HG03571 (cell line): ENCODE measurements around the gene SLC2A4RG.

Experiments used
- ATAC-seq: cut with Tn5 transposase; IDR thresholded peaks from one replicate; pipeline ENCODE4 v1.9.1; 2021; ENCODE audit not compliant: unreplicated experiment

SLC2A4RG gene

GRCh38 chr20:63739130-63740069, at the start of gene SLC2A4RG:
Gene SLC2A4RG, plus strand, starts transcription at chr20:63739776. Its CDS starts 137 bp downstream, at chr20:63739913.
- ATAC-seq: no peak

- ATAC-seq: no peak
Observed at GRCh38 chr20:63690003-63690897, 49.3 kb upstream of the SLC2A4RG start.

GRCh38 chr20:63690898-63691710, 48.5 kb upstream of the SLC2A4RG start:
- no peak for ATAC-seq

GRCh38 chr20:63691711-63692435, 47.7 kb upstream of the SLC2A4RG start:
- no peak for ATAC-seq

- no peak for ATAC-seq
Observed at GRCh38 chr20:63692436-63693082, 47.0 kb upstream of the SLC2A4RG start.

GRCh38 chr20:63693083-63693732, 46.4 kb upstream of the SLC2A4RG start:
- no peak for ATAC-seq

GRCh38 chr20:63693733-63694583, 45.6 kb upstream of the SLC2A4RG start:
- ATAC-seq: no peak

- ATAC-seq: no peak
Observed at GRCh38 chr20:63694584-63695423, 44.8 kb upstream of the SLC2A4RG start.

- ATAC-seq: no peak
Observed at GRCh38 chr20:63695424-63696305, 43.9 kb upstream of the SLC2A4RG start.

- ATAC-seq: no peak
Observed at GRCh38 chr20:63696306-63696627, 43.3 kb upstream of the SLC2A4RG start.

- ATAC-seq: no peak
Observed at GRCh38 chr20:63696628-63697356, 42.8 kb upstream of the SLC2A4RG start, which contains the start of gene TNFRSF6B. Gene TNFRSF6B, plus strand, starts transcription at chr20:63696652. Its CDS starts 116 bp downstream, at chr20:63696768.

- ATAC-seq: no peak
Observed at GRCh38 chr20:63697357-63697867, 42.2 kb upstream of the SLC2A4RG start.

GRCh38 chr20:63697868-63698545, 41.6 kb upstream of the SLC2A4RG start:
- no peak for ATAC-seq

- no peak for ATAC-seq
Observed at GRCh38 chr20:63698739-63699465, 40.7 kb upstream of the SLC2A4RG start.
